MCF 10A (cell line): ENCODE results near the gene ERMARD. TPM values are rescaled to one million over a fixed set of nuclear protein-coding genes. Genes with fewer than 3 reads are reported as not detected.

Experiments
- BruUV-seq: library from RNA; stranded (reverse); fragments of 400-500 nt; replicated peaks from 2 replicates; lab custom pipeline; 2021; lab: Mats Ljungman, UMichigan
- CTCF ChIA-PET: fragments of 300-600 bp; sonication (Branson Sonifier 250); formaldehyde crosslinking; extraction: SDS; loops from one replicate; lab custom pipeline; 2021; ENCODE audit warnings: antibody characterized with exemption, inconsistent platforms; lab: Yijun Ruan, JAX
- POLR2A ChIA-PET: fragments of 300-600, 350-650 bp; sonication (Branson Sonifier 250); formaldehyde crosslinking; extraction: SDS; loops from one replicate; lab custom pipeline; 2020; ENCODE audit warnings: antibody characterized with exemption, inconsistent platforms; lab: Yijun Ruan, JAX
- DNase-seq: peaks from one replicate; pipeline ENCODE4 v3.0.0-alpha.2; 2018; ENCODE audit not compliant: unreplicated experiment
- H3K27ac Mint-ChIP-seq: one replicate; pipeline ENCODE4 v1.8.0; 2022; ENCODE audit warnings: mild to moderate bottlenecking, low read depth, mixed read lengths; ENCODE audit not compliant: unreplicated experiment
- H3K27me3 Mint-ChIP-seq: one replicate; pipeline ENCODE4 v1.8.0; 2022; ENCODE audit warnings: mixed read lengths; ENCODE audit not compliant: insufficient read depth, unreplicated experiment
- H3K36me3 Mint-ChIP-seq: one replicate; pipeline ENCODE4 v1.8.0; 2022; ENCODE audit warnings: mild to moderate bottlenecking, moderate library complexity, mixed read lengths; ENCODE audit not compliant: insufficient read depth, unreplicated experiment
- H3K4me1 Mint-ChIP-seq: one replicate; pipeline ENCODE4 v1.8.0; 2022; ENCODE audit warnings: mixed read lengths; ENCODE audit not compliant: insufficient read depth, unreplicated experiment
- H3K4me3 Mint-ChIP-seq: one replicate; pipeline ENCODE4 v1.8.0; 2022; ENCODE audit warnings: mild to moderate bottlenecking, moderate library complexity, mixed read lengths; ENCODE audit not compliant: unreplicated experiment
- H3K9me3 Mint-ChIP-seq: one replicate; pipeline ENCODE4 v1.8.0; 2022; ENCODE audit warnings: mixed read lengths; ENCODE audit not compliant: unreplicated experiment
- CTCF ChIP-seq: fragments of 200-600 bp; IDR thresholded peaks from one replicate; pipeline ENCODE4 v1.8.0; 2022; ENCODE audit warnings: antibody characterized with exemption, mild to moderate bottlenecking; ENCODE audit not compliant: unreplicated experiment
- intact Hi-C: fragments of 100-400 bp; cut with micrococcal nuclease; formaldehyde crosslinking; loops from 2 replicates; pipeline ENCODE4 v1.14.1; 2022
- total RNA-seq: library from RNA; stranded (reverse); gene quantifications from 2 replicates; pipeline ENCODE4 v1.2.3, GENCODE V29; 2022

The ERMARD gene
- total RNA-seq, 1 experiment from 2014 or later = 42.8 TPM

GRCh38 chr6:169811072-169811471 lies 59.6 kb downstream of the ERMARD start:
- no peak overlapping the region for H3K27ac Mint-ChIP-seq
- ChIA-PET POLR2A (no interaction called here), CTCF (interaction anchor here (0.5 to 1.8 kb wide), 2 partner anchors 21 to 704 kb away, joined by 3 to 5 read pairs; no protein-coding TSS in a partner anchor)
- DNase-seq = no peak
- H3K4me1 Mint-ChIP-seq = no peaks in the 10 kb centered on the region
- BruUV-seq = no TSS peak
- H3K36me3 Mint-ChIP-seq = no peaks in the 10 kb centered on the region
- intact Hi-C loops = no loop called here
- H3K9me3 Mint-ChIP-seq = peaks cover 7% of the 10 kb centered on the region
- TF ChIP-seq CTCF = no peak
- H3K4me3 Mint-ChIP-seq = no peak overlapping the region
- H3K27me3 Mint-ChIP-seq = peaks cover 30% of the 10 kb centered on the region

- CTCF ChIA-PET = interaction anchor here (0.5 to 1.8 kb wide), 2 partner anchors 20 to 705 kb away, joined by 3 to 5 read pairs; no protein-coding TSS in a partner anchor
- POLR2A ChIA-PET = no interaction called here
- Mint-ChIP-seq H3K4me3 (no peak overlapping the region), H3K9me3 (peaks cover 7% of the 10 kb centered on the region), H3K36me3 (no peaks in the 10 kb centered on the region), H3K4me1 (no peaks in the 10 kb centered on the region), H3K27ac (no peak overlapping the region), H3K27me3 (peaks cover 30% of the 10 kb centered on the region)
- BruUV-seq = no TSS peak
- TF ChIP-seq CTCF = no peak
- DNase-seq = no peak
- intact Hi-C loops = no loop called here
Observed at GRCh38 chr6:169811521-169812256, 60.3 kb downstream of the ERMARD start.

GRCh38 chr6:169812257-169812644 lies 60.8 kb downstream of the ERMARD start:
- Mint-ChIP-seq H3K36me3 (no peaks in the 10 kb centered on the region), H3K9me3 (peaks cover 12% of the 10 kb centered on the region), H3K4me1 (no peaks in the 10 kb centered on the region), H3K27ac (no peak overlapping the region), H3K27me3 (peaks cover 30% of the 10 kb centered on the region), H3K4me3 (no peak overlapping the region)
- POLR2A ChIA-PET = no interaction called here
- DNase-seq = no peak
- intact Hi-C loops = no loop called here
- TF ChIP-seq CTCF = no peak
- no TSS peak for BruUV-seq
- CTCF ChIA-PET = interaction anchor here (1.1 kb wide), 1 partner anchor 721 kb away, joined by 3 read pairs; no protein-coding TSS in a partner anchor

- Mint-ChIP-seq H3K27me3 (peaks cover 43% of the 10 kb centered on the region), H3K4me3 (no peak overlapping the region), H3K36me3 (no peaks in the 10 kb centered on the region), H3K4me1 (no peaks in the 10 kb centered on the region), H3K27ac (no peak overlapping the region), H3K9me3 (peaks cover 21% of the 10 kb centered on the region)
- POLR2A ChIA-PET = no interaction called here
- TF ChIP-seq CTCF = no peak
- no TSS peak for BruUV-seq
- CTCF ChIA-PET = interaction anchor here (0.6 kb wide), 1 partner anchor 9 kb away, joined by 3 read pairs; no protein-coding TSS in a partner anchor
- DNase-seq = no peak
- intact Hi-C loops = no loop called here
Observed at GRCh38 chr6:169813969-169814368, 62.5 kb downstream of the ERMARD start.
